ENCODE data around the gene POLDIP3.
"Not testable (repeated sequence)": the region's sequence is repeated elsewhere in the genome, so short reads cannot be mapped to it uniquely, and the experiment has no call there.

Gene POLDIP3

DNA sequence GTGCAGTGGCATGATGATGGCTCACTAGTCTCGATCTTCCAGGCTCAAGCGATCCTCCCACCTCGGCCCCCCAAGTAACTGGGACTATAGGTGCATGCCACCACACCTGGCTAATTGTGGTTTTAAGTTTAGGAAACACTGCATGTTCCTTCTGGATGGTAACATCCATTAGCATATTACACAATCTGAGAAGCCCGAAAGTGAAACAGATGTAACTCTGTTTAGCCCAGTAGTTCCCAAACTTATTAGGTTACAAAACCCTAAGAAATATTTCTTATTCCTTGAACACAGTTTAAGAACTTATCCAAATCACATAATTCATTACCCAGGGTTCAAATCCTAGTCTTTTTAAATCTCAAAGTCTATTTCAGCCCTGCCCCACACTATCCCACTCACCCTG lies 28.3 kb downstream of the POLDIP3 start:
- TF ChIP-seq, protein P1, sequence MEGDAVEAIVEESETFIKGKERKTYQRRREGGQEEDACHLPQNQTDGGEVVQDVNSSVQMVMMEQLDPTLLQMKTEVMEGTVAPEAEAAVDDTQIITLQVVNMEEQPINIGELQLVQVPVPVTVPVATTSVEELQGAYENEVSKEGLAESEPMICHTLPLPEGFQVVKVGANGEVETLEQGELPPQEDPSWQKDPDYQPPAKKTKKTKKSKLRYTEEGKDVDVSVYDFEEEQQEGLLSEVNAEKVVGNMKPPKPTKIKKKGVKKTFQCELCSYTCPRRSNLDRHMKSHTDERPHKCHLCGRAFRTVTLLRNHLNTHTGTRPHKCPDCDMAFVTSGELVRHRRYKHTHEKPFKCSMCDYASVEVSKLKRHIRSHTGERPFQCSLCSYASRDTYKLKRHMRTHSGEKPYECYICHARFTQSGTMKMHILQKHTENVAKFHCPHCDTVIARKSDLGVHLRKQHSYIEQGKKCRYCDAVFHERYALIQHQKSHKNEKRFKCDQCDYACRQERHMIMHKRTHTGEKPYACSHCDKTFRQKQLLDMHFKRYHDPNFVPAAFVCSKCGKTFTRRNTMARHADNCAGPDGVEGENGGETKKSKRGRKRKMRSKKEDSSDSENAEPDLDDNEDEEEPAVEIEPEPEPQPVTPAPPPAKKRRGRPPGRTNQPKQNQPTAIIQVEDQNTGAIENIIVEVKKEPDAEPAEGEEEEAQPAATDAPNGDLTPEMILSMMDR (IDR thresholded peaks at IDR 0.05; ENCODE audit: low read length, missing control alignments) = no peak
- no peak overlapping the region for H3K4me3 ChIP-seq (replicated peaks; ENCODE audit: low read depth, low read length)
- DNase-seq (ENCODE audit: low read depth) = no peak

DNA sequence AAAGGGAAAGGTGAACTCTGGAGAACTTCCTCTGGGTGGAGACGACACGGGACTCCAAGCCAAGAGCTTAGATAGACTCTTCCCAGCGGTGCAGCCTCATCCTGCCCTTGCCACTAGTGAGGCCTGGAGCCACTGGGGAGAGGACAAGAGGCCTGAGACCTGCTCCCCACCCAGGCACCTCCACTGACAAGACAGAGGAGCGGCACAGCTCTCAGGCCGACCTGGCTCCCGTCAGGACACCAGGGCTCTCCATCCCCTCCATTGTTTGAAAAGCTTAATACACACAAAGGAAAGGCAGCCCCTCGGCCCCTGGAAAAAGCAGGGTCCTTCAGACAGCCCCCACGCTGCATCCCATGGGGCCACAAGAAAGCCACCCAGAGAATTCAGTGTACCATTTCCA lies 29.6 kb downstream of the POLDIP3 start:
- H3K4me3 ChIP-seq (replicated peaks; ENCODE audit: low read depth, low read length) = no peak overlapping the region
- TF ChIP-seq, protein P1 (IDR thresholded peaks at IDR 0.05; ENCODE audit: low read length, missing control alignments) = no peak
- DNase-seq (ENCODE audit: low read depth) = no peak

DNA sequence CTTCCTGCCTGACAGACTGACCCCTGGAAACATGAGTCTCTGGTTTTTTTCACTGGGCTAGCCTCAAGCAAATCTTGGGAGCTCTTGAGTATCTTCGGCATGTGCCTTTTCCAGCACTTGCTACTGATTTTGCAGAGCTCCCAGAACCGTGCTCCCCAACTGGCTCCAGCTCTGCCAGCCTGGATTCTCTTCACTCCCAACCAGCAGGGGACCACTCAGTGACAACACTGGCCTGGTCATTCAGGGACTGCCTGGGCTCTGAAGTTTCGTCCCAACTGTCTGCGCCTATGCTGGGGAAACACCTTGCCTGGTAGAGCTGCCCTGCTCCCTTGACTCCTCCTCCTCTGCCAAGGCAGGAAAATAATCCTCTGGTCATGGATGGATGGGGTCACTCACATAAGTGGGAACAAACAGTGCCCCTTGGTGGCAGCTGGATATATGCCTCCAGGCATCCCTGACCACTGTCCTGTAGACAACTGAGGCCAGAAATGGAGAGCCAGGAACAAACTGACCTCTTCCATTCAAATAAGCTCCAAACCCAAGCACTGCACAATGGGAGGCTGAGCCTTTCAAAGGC lies 30.2 kb downstream of the POLDIP3 start:
- DNase-seq (ENCODE audit: low read depth) = no peak
- TF ChIP-seq, protein P1 (IDR thresholded peaks at IDR 0.05; ENCODE audit: low read length, missing control alignments) = no peak
- no peak overlapping the region for H3K4me3 ChIP-seq (replicated peaks; ENCODE audit: low read depth, low read length)

DNA sequence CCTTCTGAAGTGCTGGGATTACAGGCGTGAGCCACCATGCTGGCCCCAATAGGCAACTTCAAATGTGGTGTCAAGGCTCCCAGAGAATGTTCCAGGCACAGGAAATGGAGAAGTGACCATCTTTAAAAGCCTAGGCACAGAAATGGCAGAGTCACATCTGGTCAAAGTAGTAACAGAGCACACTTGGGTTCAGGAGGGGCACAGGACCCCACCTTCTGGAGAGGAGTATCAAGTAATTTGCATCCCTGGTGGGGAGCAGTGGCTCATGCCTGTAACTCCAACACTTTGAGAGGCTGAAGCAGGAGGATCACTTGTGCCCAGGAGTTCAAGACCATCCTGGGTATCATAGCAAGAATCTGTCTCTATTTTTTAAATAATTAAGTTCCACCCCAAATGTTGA lies 31.7 kb downstream of the POLDIP3 start:
- no peak for DNase-seq (ENCODE audit: low read depth)
- TF ChIP-seq, protein P1 (IDR thresholded peaks at IDR 0.05; ENCODE audit: low read length, missing control alignments) = no peak

DNA sequence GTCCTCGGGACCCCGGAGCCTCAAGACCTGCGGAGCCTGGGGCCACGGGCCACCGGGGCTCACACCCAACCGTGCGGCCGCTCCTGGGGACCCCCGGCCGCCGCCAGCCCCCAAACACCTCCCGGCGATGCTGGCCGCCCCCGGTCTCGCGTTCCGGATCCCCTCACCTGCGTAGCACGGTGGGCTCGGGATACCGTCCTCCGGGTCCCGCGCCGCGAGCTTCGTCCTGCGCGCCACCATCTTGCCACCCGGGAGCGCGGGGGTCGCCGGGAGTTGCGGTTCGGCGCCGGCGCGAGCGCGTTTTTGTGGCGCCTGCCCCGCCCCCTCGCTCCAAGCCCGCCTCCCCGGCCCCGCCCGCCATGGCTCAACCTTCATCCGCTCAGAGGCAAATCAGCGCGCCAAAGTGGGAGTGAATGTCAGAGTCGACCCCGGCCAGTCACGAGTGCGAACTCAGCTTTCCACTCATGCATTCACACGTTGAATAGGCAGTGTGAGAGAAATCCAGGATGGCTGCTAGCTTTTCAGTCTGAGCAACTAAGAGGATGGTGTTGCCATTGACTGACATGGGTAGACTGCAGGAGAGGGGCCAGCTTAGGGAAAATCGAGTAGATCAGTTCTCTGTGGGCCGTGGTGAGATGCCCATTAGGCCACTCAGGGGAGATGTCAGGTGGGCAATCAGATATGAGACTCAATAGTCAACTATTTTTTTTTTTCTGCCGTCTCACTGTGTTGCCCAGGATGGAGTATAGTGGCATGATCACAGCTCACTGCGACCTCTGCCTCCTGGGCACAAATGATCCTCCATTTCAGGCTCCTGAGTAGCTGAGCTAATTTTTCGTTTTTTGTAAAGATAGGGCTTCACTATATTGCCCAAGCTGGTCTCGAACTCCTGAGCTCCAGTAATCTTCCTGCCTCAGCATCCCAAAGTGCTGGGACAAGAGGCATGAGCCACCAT lies 32.6 kb downstream of the POLDIP3 start:
- H3K4me3 ChIP-seq (replicated peaks; ENCODE audit: low read depth, low read length) = peak overlapping the region; percentile 64
- DNase-seq (ENCODE audit: low read depth) = peak; percentile 74
- TF ChIP-seq, protein P1 (IDR thresholded peaks at IDR 0.05; ENCODE audit: low read length, missing control alignments) = no peak

More for the DNA sequence above, 31.7 kb downstream of the POLDIP3 start:
- no peak overlapping the region for H3K4me3 ChIP-seq (replicated peaks; ENCODE audit: low read depth, low read length)

DNA sequence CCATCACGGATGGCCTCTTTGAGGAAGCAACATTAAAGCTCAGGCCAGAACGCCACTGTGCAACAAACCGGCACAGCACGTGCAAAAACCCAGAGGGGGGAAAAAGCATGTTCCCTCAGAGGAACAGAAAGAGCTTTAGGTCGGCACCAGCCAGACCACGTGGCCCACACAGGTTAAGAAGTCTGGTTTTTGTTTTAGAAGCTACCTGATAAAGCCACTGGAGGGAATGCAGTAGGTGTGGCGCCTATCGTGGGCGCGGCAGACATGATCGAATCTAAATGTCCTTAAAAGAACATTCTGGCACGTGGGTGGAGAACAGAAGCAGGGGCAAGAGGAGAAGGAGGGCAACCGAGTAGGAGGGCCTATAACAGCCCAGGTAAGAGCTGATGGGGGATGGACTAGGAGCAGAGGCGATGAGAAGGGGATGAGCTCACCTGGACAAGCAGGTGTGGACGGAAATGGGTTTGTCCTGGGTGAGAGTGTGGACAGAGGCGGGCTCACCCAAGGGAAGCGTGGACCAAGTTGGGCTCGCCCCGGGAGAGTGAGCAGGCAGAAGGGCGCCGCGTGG lies 33.4 kb downstream of the POLDIP3 start:
- not testable (repeated sequence) for DNase-seq (ENCODE audit: low read depth)

DNA sequence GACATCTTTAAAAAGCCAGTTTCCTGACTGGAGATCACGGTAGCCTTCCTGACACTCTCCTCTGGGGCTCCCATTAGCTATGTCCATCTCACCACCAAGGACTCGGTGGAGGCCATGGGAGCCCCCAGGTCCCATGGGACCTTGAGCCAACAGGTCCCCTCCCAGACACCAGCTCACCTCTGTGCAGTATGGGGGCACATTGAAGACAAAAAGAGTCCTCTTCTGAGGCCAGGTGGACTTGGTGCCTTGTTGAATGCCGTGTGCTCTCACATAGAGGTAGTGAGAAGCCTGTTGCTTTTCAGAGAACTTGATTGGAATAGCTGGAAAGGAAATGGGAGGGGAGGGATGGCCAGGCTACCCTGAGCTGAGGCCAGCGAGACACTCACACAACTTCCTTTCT lies 34.6 kb downstream of the POLDIP3 start:
- not testable (repeated sequence) for DNase-seq (ENCODE audit: low read depth); H3K4me3 ChIP-seq (replicated peaks; ENCODE audit: low read depth, low read length)

More for the DNA sequence above, 33.4 kb downstream of the POLDIP3 start:
- peak overlapping the region; percentile 64 for H3K4me3 ChIP-seq (replicated peaks; ENCODE audit: low read depth, low read length)

Data from fibroblast of pulmonary artery (primary cell).